Transverse colon (tissue), 4 donors: ENCODE measurements around the gene RNF207.

Source experiments
- POLR2A ChIP-seq: fragments of 450-650 bp; IDR thresholded peaks from one replicate; pipeline ENCODE4 v1.6.1; 2016; ENCODE audit warnings: antibody characterized with exemption, mild to moderate bottlenecking, moderate library complexity
- POLR2AphosphoS5 ChIP-seq, 3 donors: sonication (generic); formaldehyde crosslinking; IDR thresholded peaks; one replicate each; pipeline ENCODE4 v1.6.1; 2016; ENCODE audit warnings: antibody characterized with exemption in 3 of 3
- TF ChIP-seq, protein P1 (sequence below), 5 experiments: fragments of 200-600 bp in 3 of 5; fragments of 450-650 bp in 2 of 5; sonication (generic) in 3 of 5; IDR thresholded peaks; 1 replicate in 2 of 5; 2 replicates in 3 of 5; pipeline ENCODE4 v1.5.1; 2016 to 2017; ENCODE audit warnings: antibody characterized with exemption in 5 of 5, inconsistent platforms in 3 of 5, mild to moderate bottlenecking in 2 of 5, moderate library complexity in 1 of 5

DNA sequence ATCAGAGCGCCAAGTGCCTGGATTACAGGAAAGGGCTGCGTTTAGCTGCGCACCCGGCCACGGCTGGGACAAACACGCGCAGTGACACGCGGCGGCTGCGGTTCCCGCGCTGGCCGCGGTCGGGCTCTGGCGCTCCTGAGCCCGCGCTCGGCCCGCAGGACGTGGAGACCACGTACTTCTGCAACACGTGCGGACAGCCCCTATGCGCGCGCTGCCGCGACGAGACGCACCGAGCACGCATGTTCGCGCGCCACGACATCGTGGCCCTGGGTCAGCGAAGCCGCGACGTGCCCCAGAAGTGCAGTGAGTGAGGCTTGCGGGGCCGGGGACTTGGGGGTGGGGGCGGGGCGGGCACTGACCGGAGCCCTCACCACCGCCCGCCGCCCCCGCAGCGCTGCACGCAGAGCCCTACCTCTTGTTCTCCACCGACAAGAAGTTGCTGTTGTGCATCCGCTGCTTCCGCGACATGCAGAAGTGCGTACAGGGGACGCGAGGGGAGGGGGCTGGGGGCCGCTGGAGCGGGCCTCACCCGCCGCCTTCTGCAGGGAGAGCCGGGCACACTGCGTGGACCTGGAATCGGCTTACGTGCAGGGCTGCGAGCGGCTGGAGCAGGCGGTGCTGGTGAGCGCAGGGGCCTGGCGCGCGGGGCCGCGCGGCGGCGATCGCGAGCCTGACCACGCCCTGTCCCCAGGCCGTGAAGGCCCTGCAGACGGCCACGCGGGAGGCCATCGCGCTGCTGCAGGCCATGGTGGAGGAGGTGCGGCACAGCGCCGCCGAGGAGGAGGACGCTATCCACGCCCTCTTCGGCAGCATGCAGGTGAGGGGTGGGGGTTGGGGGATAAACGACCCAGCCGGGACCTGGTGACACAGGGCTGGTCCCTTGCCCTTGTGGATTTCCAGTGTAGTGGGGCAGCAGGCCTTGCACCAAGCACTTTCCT is 3.1 kb downstream of the RNF207 start:
- TF ChIP-seq, protein P1, sequence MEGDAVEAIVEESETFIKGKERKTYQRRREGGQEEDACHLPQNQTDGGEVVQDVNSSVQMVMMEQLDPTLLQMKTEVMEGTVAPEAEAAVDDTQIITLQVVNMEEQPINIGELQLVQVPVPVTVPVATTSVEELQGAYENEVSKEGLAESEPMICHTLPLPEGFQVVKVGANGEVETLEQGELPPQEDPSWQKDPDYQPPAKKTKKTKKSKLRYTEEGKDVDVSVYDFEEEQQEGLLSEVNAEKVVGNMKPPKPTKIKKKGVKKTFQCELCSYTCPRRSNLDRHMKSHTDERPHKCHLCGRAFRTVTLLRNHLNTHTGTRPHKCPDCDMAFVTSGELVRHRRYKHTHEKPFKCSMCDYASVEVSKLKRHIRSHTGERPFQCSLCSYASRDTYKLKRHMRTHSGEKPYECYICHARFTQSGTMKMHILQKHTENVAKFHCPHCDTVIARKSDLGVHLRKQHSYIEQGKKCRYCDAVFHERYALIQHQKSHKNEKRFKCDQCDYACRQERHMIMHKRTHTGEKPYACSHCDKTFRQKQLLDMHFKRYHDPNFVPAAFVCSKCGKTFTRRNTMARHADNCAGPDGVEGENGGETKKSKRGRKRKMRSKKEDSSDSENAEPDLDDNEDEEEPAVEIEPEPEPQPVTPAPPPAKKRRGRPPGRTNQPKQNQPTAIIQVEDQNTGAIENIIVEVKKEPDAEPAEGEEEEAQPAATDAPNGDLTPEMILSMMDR (IDR thresholded peaks at IDR 0.05) = peak; percentile 51 to 68 (median 62)
- no peak for TF ChIP-seq POLR2A
- TF ChIP-seq POLR2AphosphoS5 (IDR thresholded peaks at IDR 0.05) = peak in 1 of 3 donors; percentile 27
